Tibial nerve (tissue), 3 donors: ENCODE results near the gene GALNT18.

ENCODE experiments used
- CTCF ChIP-seq, 5 experiments: fragments of 200-600 bp in 3 of 5; fragments of 450-650 bp in 2 of 5; sonication (generic) in 3 of 5; IDR thresholded peaks; one replicate each; pipeline ENCODE4 v1.5.1; 2016 to 2019; ENCODE audit warnings: antibody characterized with exemption in 5 of 5, mild to moderate bottlenecking in 3 of 5, moderate library complexity in 2 of 5
- POLR2A ChIP-seq, 2 donors: fragments of 450-650 bp; IDR thresholded peaks; one replicate each; pipeline ENCODE4 v1.6.1; 2017; ENCODE audit warnings: antibody characterized with exemption in 2 of 2, mild to moderate bottlenecking in 2 of 2, moderate library complexity in 2 of 2

- TF ChIP-seq CTCF (IDR thresholded peaks at IDR 0.05) (no peak), POLR2A (IDR thresholded peaks at IDR 0.05) (no peak)
Measured at GRCh38 chr11:11467312-11467711, 154.5 kb downstream of the GALNT18 start.
